Brain microvascular endothelial cell (primary cell): ENCODE measurements around the gene PPARG.
A peak's percentile ranks its signal among the peaks of the same experiment; 100 is the strongest.
"Not testable (repeated sequence)": the region's sequence is repeated elsewhere in the genome, so short reads cannot be mapped to it uniquely, and the experiment has no call there.

Experiments used
- DNase-seq: peaks from one replicate; pipeline ENCODE4 v3.0.0-alpha.2; 2020
- H3K27ac ChIP-seq: fragments of 250-450 bp; sonication (Bioruptor Pico); 2 replicates; pipeline ENCODE4 v1.5.1; 2020; ENCODE audit warnings: mild to moderate bottlenecking, moderate library complexity
- H3K27me3 ChIP-seq: fragments of 250-450 bp; sonication (Bioruptor Pico); replicated peaks from 2 replicates; pipeline ENCODE4 v1.5.1; 2020; ENCODE audit warnings: mild to moderate bottlenecking
- H3K36me3 ChIP-seq: fragments of 250-450 bp; sonication (Bioruptor Pico); replicated peaks from 2 replicates; pipeline ENCODE4 v1.5.1; 2020; ENCODE audit warnings: mild to moderate bottlenecking
- H3K4me3 ChIP-seq: 2 replicates; pipeline ENCODE4 v1.5.1; 2011; ENCODE audit warnings: low read depth, mild to moderate bottlenecking, control low read depth, low read length, moderate library complexity
- in situ Hi-C: cut with HindIII; loops from 2 replicates; pipeline ENCODE4 v1.10.0; 2017; ENCODE audit warnings: low sequenced_read_pairs, low pct_ligation_motif_present
- TF ChIP-seq, protein P1 (sequence below): IDR thresholded peaks from 2 replicates; pipeline ENCODE4 v1.5.1; 2011; ENCODE audit warnings: low read depth, mild to moderate bottlenecking, moderate library complexity, low read length, control low read depth, inconsistent platforms; ENCODE audit errors: missing control alignments

Gene PPARG

DNA sequence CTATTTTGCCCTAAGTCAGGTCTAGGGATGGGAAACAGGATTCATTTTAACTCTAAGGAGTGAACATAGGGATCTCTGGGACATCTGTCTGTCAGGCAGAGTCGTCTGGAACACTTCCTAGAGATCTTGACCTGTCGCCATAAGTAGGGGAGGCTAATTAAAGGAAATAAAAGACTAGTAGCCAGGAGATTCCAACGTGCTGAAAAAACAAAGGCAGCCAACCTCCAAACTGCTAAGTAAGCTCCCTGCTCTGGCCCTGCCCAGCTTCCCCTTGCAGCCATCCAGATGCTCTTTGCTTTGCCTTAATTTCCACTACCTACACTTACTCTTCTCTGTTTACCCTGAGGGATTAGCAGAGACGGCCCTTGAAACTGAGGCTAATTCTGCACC, 177.0 kb downstream of the PPARG start:
- DNase-seq: no peak
- Histone ChIP-seq H3K27ac (no peak overlapping the region), H3K27me3 (no peaks in the 10 kb centered on the region), H3K36me3 (no peaks in the 10 kb centered on the region), H3K4me3 (no peak overlapping the region)
- in situ Hi-C loops: loop anchor here (25.0 kb wide), 1 partner anchor 279 kb away; no protein-coding TSS in a partner anchor
- TF ChIP-seq, protein P1, sequence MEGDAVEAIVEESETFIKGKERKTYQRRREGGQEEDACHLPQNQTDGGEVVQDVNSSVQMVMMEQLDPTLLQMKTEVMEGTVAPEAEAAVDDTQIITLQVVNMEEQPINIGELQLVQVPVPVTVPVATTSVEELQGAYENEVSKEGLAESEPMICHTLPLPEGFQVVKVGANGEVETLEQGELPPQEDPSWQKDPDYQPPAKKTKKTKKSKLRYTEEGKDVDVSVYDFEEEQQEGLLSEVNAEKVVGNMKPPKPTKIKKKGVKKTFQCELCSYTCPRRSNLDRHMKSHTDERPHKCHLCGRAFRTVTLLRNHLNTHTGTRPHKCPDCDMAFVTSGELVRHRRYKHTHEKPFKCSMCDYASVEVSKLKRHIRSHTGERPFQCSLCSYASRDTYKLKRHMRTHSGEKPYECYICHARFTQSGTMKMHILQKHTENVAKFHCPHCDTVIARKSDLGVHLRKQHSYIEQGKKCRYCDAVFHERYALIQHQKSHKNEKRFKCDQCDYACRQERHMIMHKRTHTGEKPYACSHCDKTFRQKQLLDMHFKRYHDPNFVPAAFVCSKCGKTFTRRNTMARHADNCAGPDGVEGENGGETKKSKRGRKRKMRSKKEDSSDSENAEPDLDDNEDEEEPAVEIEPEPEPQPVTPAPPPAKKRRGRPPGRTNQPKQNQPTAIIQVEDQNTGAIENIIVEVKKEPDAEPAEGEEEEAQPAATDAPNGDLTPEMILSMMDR: no peak

GRCh38 chr3:12467746-12468145, 178.9 kb downstream of the PPARG start:
- no peaks in the 10 kb centered on the region for H3K36me3 ChIP-seq
- no peak for DNase-seq
- no peak overlapping the region for H3K27ac ChIP-seq
- no peaks in the 10 kb centered on the region for H3K27me3 ChIP-seq
- in situ Hi-C loops: loop anchor here (25.0 kb wide), 1 partner anchor 280 kb away; no protein-coding TSS in a partner anchor
- no peak overlapping the region for H3K4me3 ChIP-seq
- TF ChIP-seq, protein P1: no peak

GRCh38 chr3:12468276-12468675, 179.4 kb downstream of the PPARG start:
- TF ChIP-seq, protein P1: no peak
- in situ Hi-C loops: loop anchor here (25.0 kb wide), 1 partner anchor 281 kb away; no protein-coding TSS in a partner anchor
- H3K4me3 ChIP-seq: no peak overlapping the region
- H3K27me3 ChIP-seq: no peaks in the 10 kb centered on the region
- no peak overlapping the region for H3K27ac ChIP-seq
- DNase-seq: no peak
- no peaks in the 10 kb centered on the region for H3K36me3 ChIP-seq

- Histone ChIP-seq H3K27ac (no peak overlapping the region), H3K4me3 (no peak overlapping the region), H3K27me3 (no peaks in the 10 kb centered on the region), H3K36me3 (no peaks in the 10 kb centered on the region)
- DNase-seq: no peak
- TF ChIP-seq, protein P1: no peak
- in situ Hi-C loops: loop anchor here (25.0 kb wide), 1 partner anchor 281 kb away; no protein-coding TSS in a partner anchor
These were observed 179.9 kb downstream of the PPARG start for GRCh38 chr3:12468757-12469156.

DNA sequence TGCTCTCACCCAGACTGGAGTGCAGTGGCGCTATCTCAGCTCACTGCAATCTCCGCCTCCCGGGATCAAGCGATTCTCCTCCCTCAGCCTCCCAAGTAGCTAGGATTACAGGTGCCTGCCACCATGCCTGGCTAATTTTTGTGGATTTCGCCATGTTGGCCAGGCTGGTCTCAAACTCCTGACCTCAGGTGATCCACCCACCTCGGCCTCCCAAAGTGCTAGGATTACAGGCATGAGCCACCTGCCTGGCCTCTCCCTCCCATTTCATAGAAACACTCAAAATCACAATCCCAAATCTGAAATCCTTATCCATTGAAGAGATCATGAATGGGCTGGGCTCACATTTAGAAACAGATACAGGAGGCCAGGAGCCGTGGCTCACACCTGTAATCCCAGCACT, 180.4 kb downstream of the PPARG start:
- not testable (repeated sequence) for H3K27me3 ChIP-seq, H3K27ac ChIP-seq, H3K4me3 ChIP-seq, H3K36me3 ChIP-seq, DNase-seq
- in situ Hi-C loops: loop anchor here (25.0 kb wide), 1 partner anchor 282 kb away; no protein-coding TSS in a partner anchor

DNA sequence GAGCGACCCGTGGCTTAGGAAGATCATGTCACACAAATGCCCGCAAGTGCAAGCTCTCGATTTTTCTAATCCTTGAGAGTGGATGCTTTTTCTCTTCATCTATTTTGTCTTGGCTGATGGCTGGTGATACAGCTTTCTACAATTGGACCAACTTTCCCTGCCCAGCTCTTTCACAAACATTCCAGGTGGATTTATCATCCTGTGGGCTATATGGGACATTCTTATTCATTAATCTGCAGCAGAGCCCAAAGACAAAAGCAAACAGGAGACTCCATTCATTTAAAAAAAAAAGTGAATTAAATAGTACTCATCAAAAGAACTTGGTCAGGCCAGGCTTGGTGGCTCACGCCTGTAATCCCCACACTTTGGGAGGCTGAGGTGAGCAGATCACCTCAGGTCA, 181.2 kb downstream of the PPARG start:
- peak; percentile 31 for DNase-seq
- Histone ChIP-seq H3K27me3 (no peaks in the 10 kb centered on the region), H3K36me3 (no peaks in the 10 kb centered on the region), H3K27ac (no peak overlapping the region), H3K4me3 (no peak overlapping the region)
- in situ Hi-C loops: loop anchor here (25.0 kb wide), 1 partner anchor 283 kb away; no protein-coding TSS in a partner anchor
- TF ChIP-seq, protein P1: no peak
